Fibroblast of mammary gland (primary cell): ENCODE measurements around the gene BCL2L14.

ENCODE experiments used
- DNase-seq: peaks from one replicate; pipeline ENCODE4 v3.0.0-alpha.2; 2010; ENCODE audit warnings: low read depth
- H3K4me3 ChIP-seq: 2 replicates; pipeline ENCODE4 v1.5.1; 2011; ENCODE audit warnings: low read depth, mild to moderate bottlenecking, low read length, moderate library complexity; ENCODE audit not compliant: control insufficient read depth
- CTCF ChIP-seq: conservative IDR thresholded peaks from 2 replicates; pipeline ENCODE4 v1.5.1; 2011; ENCODE audit warnings: low read depth, low read length, inconsistent platforms; ENCODE audit not compliant: control insufficient read depth, insufficient read depth

The BCL2L14 gene

GRCh38 chr12:12069821-12070548 is 754 bp upstream of the BCL2L14 start:
- TF ChIP-seq CTCF, result no peak
- H3K4me3 ChIP-seq, result no peak overlapping the region
- DNase-seq, result no peak

GRCh38 chr12:12072064-12072760 is 1.5 kb downstream of the BCL2L14 start:
- no peak for TF ChIP-seq CTCF
- no peak overlapping the region for H3K4me3 ChIP-seq
- no peak for DNase-seq

DNA sequence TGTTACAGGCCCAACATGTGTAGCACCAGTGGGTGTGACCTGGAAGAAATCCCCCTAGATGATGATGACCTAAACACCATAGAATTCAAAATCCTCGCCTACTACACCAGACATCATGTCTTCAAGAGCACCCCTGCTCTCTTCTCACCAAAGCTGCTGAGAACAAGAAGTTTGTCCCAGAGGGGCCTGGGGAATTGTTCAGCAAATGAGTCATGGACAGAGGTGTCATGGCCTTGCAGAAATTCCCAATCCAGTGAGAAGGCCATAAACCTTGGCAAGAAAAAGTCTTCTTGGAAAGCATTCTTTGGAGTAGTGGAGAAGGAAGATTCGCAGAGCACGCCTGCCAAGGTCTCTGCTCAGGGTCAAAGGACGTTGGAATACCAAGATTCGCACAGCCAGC is 8.6 kb downstream of the BCL2L14 start:
- TF ChIP-seq CTCF, result no peak
- no peak overlapping the region for H3K4me3 ChIP-seq
- peak; percentile 67 for DNase-seq

GRCh38 chr12:12081836-12082497 is 11.2 kb downstream of the BCL2L14 start:
- no peak overlapping the region for H3K4me3 ChIP-seq
- TF ChIP-seq CTCF, result peak; percentile 29
- DNase-seq, result peak; percentile 66

DNA sequence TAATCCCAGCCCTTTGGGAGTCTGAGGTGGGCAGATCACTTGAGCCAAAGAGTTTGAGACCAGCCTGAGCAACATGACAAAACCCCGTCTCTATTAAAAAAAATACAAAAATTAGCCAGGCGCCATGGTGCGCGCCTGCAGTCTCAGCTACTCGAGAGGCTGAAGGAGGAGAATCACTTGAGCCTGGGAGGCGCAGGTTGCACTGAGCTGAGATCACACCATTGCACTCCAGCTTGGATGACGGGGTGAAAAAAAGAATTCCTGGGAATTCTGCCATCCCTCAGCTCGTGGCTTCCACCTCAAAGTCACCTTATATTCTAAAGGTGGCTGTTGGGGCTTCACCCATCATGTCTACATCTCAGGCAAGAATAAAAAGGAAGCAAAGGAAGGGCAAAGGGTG is 12.9 kb downstream of the BCL2L14 start:
- no peak for DNase-seq
- no peak for TF ChIP-seq CTCF
- no peak overlapping the region for H3K4me3 ChIP-seq

DNA sequence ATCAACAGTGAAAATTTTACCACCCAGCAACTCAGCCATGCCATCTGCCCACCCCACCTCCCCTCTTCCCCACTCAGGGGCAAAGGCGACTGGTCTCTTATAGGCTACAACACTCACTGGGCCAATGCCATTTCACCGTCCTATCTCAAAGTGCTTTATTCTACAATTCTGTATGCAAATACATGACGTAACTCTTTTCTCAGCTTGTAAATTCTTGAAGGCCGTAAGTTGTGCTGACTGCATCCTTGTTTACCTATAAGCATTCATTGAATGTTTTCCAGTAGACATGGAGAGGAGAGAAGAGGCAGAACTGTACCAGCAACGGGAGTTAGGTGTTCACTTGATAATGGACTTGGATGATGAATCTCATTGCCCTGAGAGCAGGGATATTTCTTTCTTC is 15.6 kb downstream of the BCL2L14 start:
- TF ChIP-seq CTCF, result no peak
- no peak for DNase-seq
- H3K4me3 ChIP-seq, result no peak overlapping the region
